ENCODE results near the gene KCNJ5.

Gene KCNJ5

GRCh38 chr11:128904303-128904655 is 13.1 kb downstream of the KCNJ5 start:
- Histone ChIP-seq H3K27me3 (ENCODE audit: low read depth, low read length) (peaks cover 39% of the 10 kb centered on the region), H3K36me3 (replicated peaks; ENCODE audit: low read depth, low read length) (no peaks in the 10 kb centered on the region), H3K4me2 (ENCODE audit: low read length) (peak overlapping the region; percentile 87; the same call in 1 of the 2 replicates), H3K9ac (ENCODE audit: low read length) (no peak overlapping the region), H2AFZ (ENCODE audit: low read depth, low read length) (no peak overlapping the region), H3K79me2 (ENCODE audit: low read length) (no peaks in the 10 kb centered on the region), H3K4me1 (ENCODE audit: low read length) (peaks cover 9% of the 10 kb centered on the region), H3K4me3 (ENCODE audit: low read length) (peak overlapping the region; percentile 96; the same call in 1 of the 2 replicates), H4K20me1 (ENCODE audit: insufficient read depth, low read length) (no peaks in the 10 kb centered on the region), H3K9me3 (ENCODE audit: insufficient read depth, low read length) (peaks cover 5% of the 10 kb centered on the region; the same call in 1 of the 2 replicates), H3K27ac (ENCODE audit: low read length) (no peak overlapping the region)
- no peak for TF ChIP-seq CTCF (IDR thresholded peaks at IDR 0.05; ENCODE audit: low read depth, low read length)
- TF ChIP-seq EZH2phosphoT487 (IDR thresholded peaks at IDR 0.05; ENCODE audit: low read depth), result no peak

DNA sequence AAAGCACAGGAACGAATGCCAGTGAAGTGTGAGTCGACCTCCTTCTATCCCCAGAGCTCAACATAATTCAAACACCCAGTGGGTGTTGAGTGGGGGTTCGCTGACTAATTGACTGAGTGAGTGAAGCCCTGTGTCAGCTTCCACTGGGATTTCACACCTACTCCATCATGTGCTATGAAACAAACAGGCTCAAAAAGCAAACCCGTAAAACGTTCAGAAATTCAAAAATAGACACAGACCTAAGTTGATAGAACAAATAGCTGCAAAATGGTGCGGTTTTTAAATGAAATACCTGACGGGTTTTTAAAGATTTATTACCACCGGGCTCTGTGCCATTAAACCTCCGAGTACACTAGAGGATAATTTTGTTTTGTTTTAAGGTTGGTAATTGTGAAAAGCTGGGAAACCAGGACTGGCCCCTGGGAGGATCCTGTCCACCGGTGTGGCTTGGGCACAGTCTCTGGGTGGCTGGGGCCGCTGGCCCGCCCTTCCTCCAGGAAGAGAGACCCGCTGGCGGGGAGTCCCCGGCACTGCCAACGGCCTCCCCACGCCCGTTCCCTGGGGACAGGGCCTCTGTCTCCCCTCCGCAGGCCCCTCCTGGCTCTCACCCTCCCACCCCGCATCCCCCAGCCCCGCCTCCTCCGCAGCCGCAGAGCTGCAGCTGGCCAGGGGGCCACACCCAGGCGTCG is 13.6 kb downstream of the KCNJ5 start:
- no peak for TF ChIP-seq EZH2phosphoT487 (IDR thresholded peaks at IDR 0.05; ENCODE audit: low read depth)
- no peak for TF ChIP-seq CTCF (IDR thresholded peaks at IDR 0.05; ENCODE audit: low read depth, low read length)
- peak overlapping the region; percentile 96 for H3K4me3 ChIP-seq (ENCODE audit: low read length)

GRCh38 chr11:128905345-128906184 is 14.4 kb downstream of the KCNJ5 start:
- peak overlapping the region; percentile 96 for H3K4me3 ChIP-seq (ENCODE audit: low read length)
- no peak overlapping the region for H3K27ac ChIP-seq (ENCODE audit: low read length)
- no peaks in the 10 kb centered on the region for H4K20me1 ChIP-seq (ENCODE audit: insufficient read depth, low read length)
- H3K4me2 ChIP-seq (ENCODE audit: low read length), result peak overlapping the region; percentile 87
- H3K36me3 ChIP-seq (replicated peaks; ENCODE audit: low read depth, low read length), result no peaks in the 10 kb centered on the region
- no peaks in the 10 kb centered on the region for H3K79me2 ChIP-seq (ENCODE audit: low read length)
- H3K4me1 ChIP-seq (ENCODE audit: low read length), result peaks cover 9% of the 10 kb centered on the region
- peaks cover 45% of the 10 kb centered on the region for H3K27me3 ChIP-seq (ENCODE audit: low read depth, low read length)
- TF ChIP-seq EZH2phosphoT487 (IDR thresholded peaks at IDR 0.05; ENCODE audit: low read depth), result no peak
- peak; percentile 44 for TF ChIP-seq CTCF (IDR thresholded peaks at IDR 0.05; ENCODE audit: low read depth, low read length)
- peak overlapping the region; percentile 69 for H3K9ac ChIP-seq (ENCODE audit: low read length)
- peak overlapping the region; percentile 87 for H2AFZ ChIP-seq (ENCODE audit: low read depth, low read length)
- H3K9me3 ChIP-seq (ENCODE audit: insufficient read depth, low read length), result peaks cover 5% of the 10 kb centered on the region; the same call in 1 of the 2 replicates

More for the DNA sequence above, 13.6 kb downstream of the KCNJ5 start:
- Histone ChIP-seq H3K9ac (ENCODE audit: low read length) (peak overlapping the region; percentile 69), H3K4me2 (ENCODE audit: low read length) (peak overlapping the region; percentile 87), H2AFZ (ENCODE audit: low read depth, low read length) (peak overlapping the region; percentile 87), H3K27ac (ENCODE audit: low read length) (no peak overlapping the region), H3K36me3 (replicated peaks; ENCODE audit: low read depth, low read length) (no peaks in the 10 kb centered on the region), H3K4me1 (ENCODE audit: low read length) (peaks cover 9% of the 10 kb centered on the region), H3K9me3 (ENCODE audit: insufficient read depth, low read length) (peaks cover 5% of the 10 kb centered on the region; the same call in 1 of the 2 replicates), H4K20me1 (ENCODE audit: insufficient read depth, low read length) (no peaks in the 10 kb centered on the region), H3K27me3 (ENCODE audit: low read depth, low read length) (peaks cover 45% of the 10 kb centered on the region), H3K79me2 (ENCODE audit: low read length) (no peaks in the 10 kb centered on the region)
